Neural cell (in vitro differentiated cells): Measurements from ENCODE around the gene IGF2R. TPM values are rescaled to one million over a fixed set of nuclear protein-coding genes. Genes with fewer than 3 reads are reported as not detected.

Experiments
- H2AFZ ChIP-seq: fragments of 200-600, 300-800 bp; sonication (generic), shearing (Covaris generic); 2 replicates; pipeline ENCODE4 v1.6.0; 2014; ENCODE audit warnings: low read depth, mild to moderate bottlenecking, antibody characterized with exemption, low read length, moderate library complexity
- H3F3A ChIP-seq: fragments of 200-600 bp; shearing (Covaris generic); 2 replicates; pipeline ENCODE4 v1.6.1; 2016; ENCODE audit warnings: mild to moderate bottlenecking, moderate library complexity, mixed read lengths, antibody characterized with exemption, low read length; ENCODE audit not compliant: insufficient read depth, poor library complexity, severe bottlenecking
- H3K27ac ChIP-seq: fragments of 200-600, 300-800 bp; sonication (generic), shearing (Covaris generic); 2 replicates; pipeline ENCODE4 v1.5.1; 2014; ENCODE audit warnings: mild to moderate bottlenecking, low read length, moderate library complexity
- H3K27me3 ChIP-seq: fragments of 300-800, 200-600 bp; sonication (generic), shearing (Covaris generic); 2 replicates; pipeline ENCODE4 v1.6.0; 2014; ENCODE audit warnings: mild to moderate bottlenecking, low read depth, low read length, moderate library complexity; ENCODE audit not compliant: insufficient read depth
- H3K36me3 ChIP-seq: fragments of 300-800, 200-600 bp; sonication (generic), shearing (Covaris generic); 2 replicates; pipeline ENCODE4 v1.5.1; 2014; ENCODE audit warnings: mild to moderate bottlenecking, antibody characterized with exemption, low read length, moderate library complexity; ENCODE audit not compliant: insufficient read depth
- H3K4me2 ChIP-seq: fragments of 300-800, 200-600 bp; sonication (generic), shearing (Covaris generic); 2 replicates; pipeline ENCODE4 v1.6.0; 2014; ENCODE audit warnings: mild to moderate bottlenecking, low read length
- H3K4me3 ChIP-seq: fragments of 300-800, 200-600 bp; sonication (generic), shearing (Covaris generic); 2 replicates; pipeline ENCODE4 v1.5.1; 2014; ENCODE audit warnings: mild to moderate bottlenecking, low read length, moderate library complexity
- H3K79me2 ChIP-seq: fragments of 200-600 bp; shearing (Covaris generic); replicated peaks from 2 replicates; pipeline ENCODE4 v1.6.0; 2014; ENCODE audit warnings: mild to moderate bottlenecking, low read length, moderate library complexity; ENCODE audit not compliant: insufficient read depth
- H3K9ac ChIP-seq: fragments of 300-800, 200-600 bp; sonication (generic), shearing (Covaris generic); 2 replicates; pipeline ENCODE4 v1.6.1; 2016; ENCODE audit warnings: mild to moderate bottlenecking, low read length, mixed read lengths
- H3K9me2 ChIP-seq: fragments of 200-600 bp; shearing (Covaris generic); 2 replicates; pipeline ENCODE4 v1.6.1; 2016; ENCODE audit warnings: mild to moderate bottlenecking, low read length, mixed read lengths; ENCODE audit not compliant: insufficient read depth
- H3K9me3 ChIP-seq: fragments of 200-600, 300-800 bp; sonication (generic), shearing (Covaris generic); 2 replicates; pipeline ENCODE4 v1.6.1; 2016; ENCODE audit warnings: mild to moderate bottlenecking, mixed run types, low read length, moderate library complexity, mixed read lengths
- H4K20me1 ChIP-seq: fragments of 200-600 bp; shearing (Covaris generic); 2 replicates; pipeline ENCODE4 v1.6.1; 2016; ENCODE audit warnings: mild to moderate bottlenecking, mixed run types; ENCODE audit not compliant: insufficient read depth
- EP300 ChIP-seq: fragments of 450-650 bp; conservative IDR thresholded peaks from 2 replicates; pipeline ENCODE4 v1.6.1; 2014; ENCODE audit warnings: antibody characterized with exemption, mild to moderate bottlenecking, moderate library complexity; ENCODE audit not compliant: poor library complexity, severe bottlenecking
- EZH2 ChIP-seq: fragments of 200-600, 300-800 bp; shearing (Covaris generic), sonication (generic); IDR thresholded peaks from 2 replicates; pipeline ENCODE4 v1.6.1; 2014; ENCODE audit warnings: antibody characterized with exemption, low read length, borderline replicate concordance, mild to moderate bottlenecking; ENCODE audit not compliant: insufficient read depth, poor library complexity, severe bottlenecking
- MXI1 ChIP-seq: fragments of 450-650 bp; conservative IDR thresholded peaks from 2 replicates; pipeline ENCODE4 v1.6.1; 2014; ENCODE audit warnings: antibody characterized with exemption, mild to moderate bottlenecking; ENCODE audit not compliant: poor library complexity, severe bottlenecking
- POLR2AphosphoS5 ChIP-seq: IDR thresholded peaks from 2 replicates; pipeline ENCODE4 v1.6.1; 2012
- RAD21 ChIP-seq: fragments of 450-650 bp; conservative IDR thresholded peaks from 2 replicates; pipeline ENCODE4 v1.6.1; 2014; ENCODE audit warnings: antibody characterized with exemption, mild to moderate bottlenecking, moderate library complexity
- SMC3 ChIP-seq: fragments of 450-650 bp; conservative IDR thresholded peaks from 2 replicates; pipeline ENCODE4 v1.6.1; 2014; ENCODE audit warnings: antibody characterized with exemption, mild to moderate bottlenecking, moderate library complexity; ENCODE audit not compliant: poor library complexity
- TAF1 ChIP-seq: IDR thresholded peaks from 2 replicates; pipeline ENCODE4 v1.6.1; 2012; ENCODE audit warnings: low read depth
- polyA plus RNA-seq: library from polyadenylated mRNA; depleted of rRNA; stranded (reverse); fragments of >200 nt; gene quantifications from 2 replicates; pipeline ENCODE4 v1.2.3, GENCODE V29; 2014
- TF ChIP-seq, protein P1 (sequence below): fragments of 450-650 bp; IDR thresholded peaks from 2 replicates; pipeline ENCODE4 v1.5.1; 2014; ENCODE audit warnings: antibody characterized with exemption, mild to moderate bottlenecking, moderate library complexity; ENCODE audit not compliant: poor library complexity, severe bottlenecking
- TF ChIP-seq, protein P2 (sequence below): IDR thresholded peaks from 2 replicates; pipeline ENCODE4 v1.6.1; 2012; ENCODE audit warnings: borderline replicate concordance

The IGF2R gene
- polyA plus RNA-seq, 1 donor from 2014 or later = 15.0 TPM

DNA sequence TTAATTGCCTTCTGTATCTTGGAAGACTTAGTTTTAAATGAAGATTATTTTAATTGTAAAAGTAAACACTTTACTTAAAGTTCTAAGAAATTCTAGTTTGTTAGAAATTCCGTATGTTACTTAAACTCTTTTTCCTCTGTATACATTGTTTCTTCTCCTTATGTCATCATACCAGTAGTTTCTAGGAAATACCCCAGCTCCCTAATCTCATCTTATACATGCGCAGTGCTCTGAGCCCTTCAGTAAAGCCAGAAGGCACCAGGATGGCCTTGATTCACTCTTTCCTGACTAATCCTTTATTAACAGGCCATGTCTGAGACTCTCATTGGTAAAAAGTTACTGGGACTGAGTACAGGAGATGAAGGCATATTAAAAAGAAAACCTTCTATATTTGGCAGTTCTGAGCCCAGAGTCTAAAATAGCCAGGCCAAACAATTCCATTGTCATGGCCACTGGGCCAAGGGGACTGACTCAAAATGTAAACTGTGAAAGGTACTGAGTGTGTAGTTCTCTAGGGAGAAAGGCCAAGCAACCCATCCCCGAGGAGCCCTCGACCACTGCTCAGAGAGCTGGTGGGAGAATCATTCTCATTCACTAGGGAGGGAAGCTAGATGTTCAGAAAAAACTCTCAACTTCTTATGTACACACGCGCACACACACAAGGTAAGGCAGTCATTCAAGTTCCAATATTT, 177.7 kb downstream of the IGF2R start:
- Histone ChIP-seq H3K27ac (no peak overlapping the region), H3K36me3 (no peaks in the 10 kb centered on the region), H3K9me2 (no peaks in the 10 kb centered on the region), H3K4me2 (no peak overlapping the region), H2AFZ (no peak overlapping the region), H3K27me3 (no peaks in the 10 kb centered on the region), H3F3A (no peaks in the 10 kb centered on the region), H3K9me3 (no peaks in the 10 kb centered on the region), H3K4me3 (no peak overlapping the region), H3K79me2 (no peaks in the 10 kb centered on the region), H3K9ac (no peak overlapping the region), H4K20me1 (no peaks in the 10 kb centered on the region)
- TF ChIP-seq RAD21 (no peak), MXI1 (no peak), EZH2 (no peak), POLR2AphosphoS5 (no peak), EP300 (no peak), SMC3 (no peak), TAF1 (no peak)
- TF ChIP-seq, protein P1, sequence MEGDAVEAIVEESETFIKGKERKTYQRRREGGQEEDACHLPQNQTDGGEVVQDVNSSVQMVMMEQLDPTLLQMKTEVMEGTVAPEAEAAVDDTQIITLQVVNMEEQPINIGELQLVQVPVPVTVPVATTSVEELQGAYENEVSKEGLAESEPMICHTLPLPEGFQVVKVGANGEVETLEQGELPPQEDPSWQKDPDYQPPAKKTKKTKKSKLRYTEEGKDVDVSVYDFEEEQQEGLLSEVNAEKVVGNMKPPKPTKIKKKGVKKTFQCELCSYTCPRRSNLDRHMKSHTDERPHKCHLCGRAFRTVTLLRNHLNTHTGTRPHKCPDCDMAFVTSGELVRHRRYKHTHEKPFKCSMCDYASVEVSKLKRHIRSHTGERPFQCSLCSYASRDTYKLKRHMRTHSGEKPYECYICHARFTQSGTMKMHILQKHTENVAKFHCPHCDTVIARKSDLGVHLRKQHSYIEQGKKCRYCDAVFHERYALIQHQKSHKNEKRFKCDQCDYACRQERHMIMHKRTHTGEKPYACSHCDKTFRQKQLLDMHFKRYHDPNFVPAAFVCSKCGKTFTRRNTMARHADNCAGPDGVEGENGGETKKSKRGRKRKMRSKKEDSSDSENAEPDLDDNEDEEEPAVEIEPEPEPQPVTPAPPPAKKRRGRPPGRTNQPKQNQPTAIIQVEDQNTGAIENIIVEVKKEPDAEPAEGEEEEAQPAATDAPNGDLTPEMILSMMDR = no peak
- TF ChIP-seq, protein P2, sequence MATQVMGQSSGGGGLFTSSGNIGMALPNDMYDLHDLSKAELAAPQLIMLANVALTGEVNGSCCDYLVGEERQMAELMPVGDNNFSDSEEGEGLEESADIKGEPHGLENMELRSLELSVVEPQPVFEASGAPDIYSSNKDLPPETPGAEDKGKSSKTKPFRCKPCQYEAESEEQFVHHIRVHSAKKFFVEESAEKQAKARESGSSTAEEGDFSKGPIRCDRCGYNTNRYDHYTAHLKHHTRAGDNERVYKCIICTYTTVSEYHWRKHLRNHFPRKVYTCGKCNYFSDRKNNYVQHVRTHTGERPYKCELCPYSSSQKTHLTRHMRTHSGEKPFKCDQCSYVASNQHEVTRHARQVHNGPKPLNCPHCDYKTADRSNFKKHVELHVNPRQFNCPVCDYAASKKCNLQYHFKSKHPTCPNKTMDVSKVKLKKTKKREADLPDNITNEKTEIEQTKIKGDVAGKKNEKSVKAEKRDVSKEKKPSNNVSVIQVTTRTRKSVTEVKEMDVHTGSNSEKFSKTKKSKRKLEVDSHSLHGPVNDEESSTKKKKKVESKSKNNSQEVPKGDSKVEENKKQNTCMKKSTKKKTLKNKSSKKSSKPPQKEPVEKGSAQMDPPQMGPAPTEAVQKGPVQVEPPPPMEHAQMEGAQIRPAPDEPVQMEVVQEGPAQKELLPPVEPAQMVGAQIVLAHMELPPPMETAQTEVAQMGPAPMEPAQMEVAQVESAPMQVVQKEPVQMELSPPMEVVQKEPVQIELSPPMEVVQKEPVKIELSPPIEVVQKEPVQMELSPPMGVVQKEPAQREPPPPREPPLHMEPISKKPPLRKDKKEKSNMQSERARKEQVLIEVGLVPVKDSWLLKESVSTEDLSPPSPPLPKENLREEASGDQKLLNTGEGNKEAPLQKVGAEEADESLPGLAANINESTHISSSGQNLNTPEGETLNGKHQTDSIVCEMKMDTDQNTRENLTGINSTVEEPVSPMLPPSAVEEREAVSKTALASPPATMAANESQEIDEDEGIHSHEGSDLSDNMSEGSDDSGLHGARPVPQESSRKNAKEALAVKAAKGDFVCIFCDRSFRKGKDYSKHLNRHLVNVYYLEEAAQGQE = no peak

DNA sequence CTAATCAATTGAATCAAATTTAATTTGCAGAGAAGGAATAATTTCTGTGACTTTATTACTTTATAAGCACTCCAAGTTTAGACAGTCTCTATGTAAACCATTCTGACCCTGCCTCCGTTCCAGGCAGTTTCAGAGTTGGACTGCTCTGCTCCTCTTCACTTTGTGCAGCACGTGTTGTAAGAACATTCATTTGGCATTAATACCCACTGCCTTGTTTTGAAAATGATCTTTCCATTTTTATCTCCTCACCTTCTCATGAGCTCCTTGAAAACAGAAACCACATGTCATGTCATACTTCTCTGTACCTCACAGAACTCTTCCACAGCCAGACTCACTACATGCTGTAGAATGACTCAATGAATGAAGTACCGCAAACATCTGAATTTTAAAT, 178.3 kb downstream of the IGF2R start:
- Histone ChIP-seq H3K9me2 (no peaks in the 10 kb centered on the region), H3K4me3 (no peak overlapping the region), H3K9ac (no peak overlapping the region), H3K9me3 (no peaks in the 10 kb centered on the region), H2AFZ (no peak overlapping the region), H4K20me1 (no peaks in the 10 kb centered on the region), H3F3A (no peaks in the 10 kb centered on the region), H3K79me2 (no peaks in the 10 kb centered on the region), H3K27me3 (no peaks in the 10 kb centered on the region), H3K36me3 (no peaks in the 10 kb centered on the region), H3K27ac (no peak overlapping the region), H3K4me2 (no peak overlapping the region)
- no peak for TF ChIP-seq MXI1
- no peak for TF ChIP-seq SMC3
- TF ChIP-seq RAD21 = no peak
- TF ChIP-seq, protein P1 = no peak
- TF ChIP-seq, protein P2 = no peak
- no peak for TF ChIP-seq POLR2AphosphoS5
- no peak for TF ChIP-seq EZH2
- TF ChIP-seq TAF1 = no peak
- no peak for TF ChIP-seq EP300
